ENCODE measurements around the gene GFI1B.

DNA sequence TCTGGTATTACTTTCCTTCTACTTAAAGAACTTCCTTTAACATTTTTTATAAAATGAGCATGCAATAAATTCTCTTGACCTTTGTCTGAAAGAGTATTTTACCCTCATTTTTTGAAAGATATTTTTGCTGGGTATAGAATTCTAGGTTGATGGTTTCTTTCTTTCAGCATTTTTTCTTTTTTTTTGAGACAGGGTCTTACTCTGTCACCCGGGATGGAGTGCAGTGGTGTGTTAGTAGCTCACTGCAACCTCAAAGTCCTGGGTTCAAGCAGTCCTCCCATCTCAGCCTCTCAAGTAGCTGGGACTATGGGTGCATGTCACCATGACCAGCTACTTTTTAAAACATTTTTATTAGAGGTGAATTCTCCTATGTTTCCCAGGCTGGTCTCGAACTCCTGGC lies 23.4 kb upstream of the GFI1B start:
- TF ChIP-seq POLR2A (IDR thresholded peaks at IDR 0.05; ENCODE audit: low read depth, low read length), result no peak
- no peak for TF ChIP-seq PAX5 (IDR thresholded peaks at IDR 0.05; ENCODE audit: insufficient read depth, low read length, severe bottlenecking)
- TF ChIP-seq POLR2AphosphoS5 (IDR thresholded peaks at IDR 0.05; ENCODE audit: low read depth, low read length), result no peak
